Stimulated activated CD4-positive, alpha-beta T cell treated with anti-CD3 and anti-CD28 coated beads, Interleukin-1b, Interleukin-23, amount 100 ng/mL, for 1 hour (primary cell): ENCODE results near the gene OR13C4.
"Not testable (repeated sequence)": the region's sequence is repeated elsewhere in the genome, so short reads cannot be mapped to it uniquely, and the experiment has no call there.

Experiments used
- DNase-seq, 2 donors: peaks; one replicate each; pipeline ENCODE4 v3.0.0-alpha.2; 2020; ENCODE audit warnings: low read depth in 2 of 2

OR13C4 gene

DNA sequence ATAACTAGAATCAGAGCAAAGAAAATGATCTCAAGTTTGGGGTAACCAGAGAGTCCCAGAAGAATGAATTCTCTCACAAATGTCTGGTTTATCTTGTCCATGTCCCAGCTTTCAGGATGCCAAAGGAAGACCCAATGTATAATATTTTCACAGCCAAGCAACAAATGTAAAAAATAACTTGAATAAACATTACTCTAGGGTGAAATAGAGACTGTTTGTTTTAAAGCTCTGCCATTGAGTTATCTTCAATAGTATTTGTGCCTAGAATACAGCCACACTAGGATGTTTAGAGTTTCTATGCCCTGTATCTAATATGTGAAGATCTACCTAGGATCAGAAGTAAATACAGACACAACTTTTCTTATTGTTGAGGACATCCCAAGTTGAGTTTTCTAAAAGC, at the start of gene OR13C4:
TSS of gene OR13C4 (minus strand) at position 101 of the 400 bp plus-strand sequence. CDS start at position 101, 0 bp downstream.
- no peak for DNase-seq

DNA sequence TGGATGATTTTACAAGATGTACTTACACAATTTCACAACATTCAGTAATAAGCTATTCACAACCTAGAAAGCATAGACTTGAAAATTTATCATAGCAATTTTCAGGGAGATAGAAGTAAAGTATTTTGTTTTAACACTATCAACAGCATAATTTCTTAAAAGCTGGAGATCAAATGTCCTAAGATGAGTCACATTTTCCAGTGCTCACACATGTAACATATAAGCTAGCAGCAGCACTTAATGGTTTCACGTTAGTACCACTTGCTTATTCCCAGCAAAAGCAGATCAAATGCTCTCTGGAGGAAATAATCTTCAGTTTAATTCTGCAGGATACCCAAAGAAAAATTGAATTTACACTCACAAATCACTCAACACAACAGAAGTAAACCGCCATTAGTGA, 48.4 kb upstream of the OR13C4 start:
- no peak for DNase-seq

DNA sequence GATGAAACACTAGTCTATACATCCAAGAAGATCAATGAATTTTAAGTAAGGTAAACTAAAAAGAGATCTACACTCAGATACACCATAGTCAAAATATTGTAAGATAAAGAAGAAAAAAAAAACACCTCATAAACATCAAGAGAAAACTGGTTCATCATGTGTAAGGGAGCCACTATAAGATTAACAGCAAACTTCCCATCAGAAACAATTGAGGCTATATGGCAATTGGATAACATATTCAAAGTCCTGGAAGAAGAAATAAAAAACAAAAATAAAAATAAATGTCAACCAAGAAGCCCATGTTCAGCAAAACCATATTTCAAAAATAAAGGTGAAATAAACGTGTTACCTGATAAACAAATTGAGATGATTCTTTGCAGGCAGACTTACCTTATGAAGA, 45.6 kb upstream of the OR13C4 start:
- DNase-seq: no peak

DNA sequence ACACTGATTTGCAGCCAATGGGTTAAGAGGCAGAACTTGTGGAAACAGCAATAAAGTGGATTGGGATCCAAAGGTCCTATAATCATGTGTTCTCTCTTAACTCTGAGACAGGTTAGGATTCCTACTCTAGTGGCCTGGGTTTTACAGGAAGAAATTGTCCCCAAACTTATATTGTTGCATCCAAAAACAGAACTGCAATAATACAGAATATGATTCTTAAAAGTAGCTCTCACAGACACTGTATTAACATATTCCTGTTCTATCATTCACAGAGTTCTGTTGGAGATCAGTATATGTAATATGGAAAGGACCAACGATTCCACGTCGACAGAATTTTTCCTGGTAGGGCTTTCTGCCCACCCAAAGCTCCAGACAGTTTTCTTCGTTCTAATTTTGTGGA, 41.9 kb upstream of the OR13C4 start, which contains the start of gene OR13C8:
TSS of gene OR13C8 (plus strand) at position 301 of the 400 bp plus-strand sequence. CDS start at position 301, 0 bp downstream.
- no peak for DNase-seq

DNA sequence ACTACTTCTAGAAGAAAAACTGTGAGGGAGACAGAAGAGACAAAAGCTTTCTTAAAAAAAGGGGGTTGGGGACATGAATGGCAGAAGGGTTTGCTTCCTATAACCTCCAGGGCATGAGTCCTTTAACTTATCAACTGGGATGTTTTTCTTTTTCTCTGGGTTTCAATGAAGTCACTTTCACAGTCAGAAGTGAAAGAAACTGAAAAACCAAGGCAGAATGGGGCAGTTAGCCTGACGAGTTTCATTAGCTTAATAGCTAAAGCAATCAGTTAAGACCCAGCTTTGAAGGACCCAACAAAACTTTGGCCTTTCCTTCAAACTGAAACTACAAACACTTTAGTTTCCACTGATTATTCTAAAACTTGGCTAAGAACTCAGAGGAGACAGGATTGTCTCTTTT, 37.3 kb upstream of the OR13C4 start:
- no peak for DNase-seq

DNA sequence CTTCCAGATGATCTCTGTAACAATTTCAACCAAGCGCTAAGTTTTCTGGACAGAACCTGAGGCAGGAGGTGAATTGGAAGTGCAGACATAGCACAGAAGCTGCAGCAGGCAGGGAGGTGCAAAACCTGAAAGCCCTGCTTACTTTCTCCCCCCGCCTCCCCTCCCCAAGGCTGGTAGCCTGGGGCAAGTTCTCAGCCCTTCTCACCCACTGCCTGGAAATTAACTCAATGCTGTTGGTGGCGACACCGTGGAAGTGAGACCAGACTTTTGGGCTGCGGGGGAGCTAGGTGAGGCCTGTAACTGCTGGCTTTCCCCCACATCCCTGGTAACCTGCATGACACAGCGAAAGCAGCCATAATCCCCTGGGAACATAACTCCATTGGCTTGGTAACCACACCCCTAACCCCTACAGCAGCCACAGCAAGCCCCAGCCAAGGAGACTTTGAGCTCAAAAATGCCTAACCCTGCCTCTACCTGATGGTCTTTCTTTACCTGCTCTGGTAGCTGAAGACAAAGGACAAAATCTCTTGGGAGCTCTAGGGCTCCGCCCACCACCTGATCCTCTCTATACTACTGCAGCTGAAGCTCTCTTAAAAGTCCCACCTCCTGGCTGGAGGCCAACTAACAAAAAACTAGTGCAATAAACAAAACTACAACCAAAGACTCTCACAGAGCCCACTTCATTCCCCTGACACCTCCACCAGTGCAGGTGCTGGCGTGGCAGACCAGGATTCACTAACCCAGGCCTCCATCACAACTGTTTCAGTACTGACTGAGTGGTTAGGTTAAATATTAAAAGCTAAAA, 30.0 kb upstream of the OR13C4 start:
- DNase-seq: no peak

DNA sequence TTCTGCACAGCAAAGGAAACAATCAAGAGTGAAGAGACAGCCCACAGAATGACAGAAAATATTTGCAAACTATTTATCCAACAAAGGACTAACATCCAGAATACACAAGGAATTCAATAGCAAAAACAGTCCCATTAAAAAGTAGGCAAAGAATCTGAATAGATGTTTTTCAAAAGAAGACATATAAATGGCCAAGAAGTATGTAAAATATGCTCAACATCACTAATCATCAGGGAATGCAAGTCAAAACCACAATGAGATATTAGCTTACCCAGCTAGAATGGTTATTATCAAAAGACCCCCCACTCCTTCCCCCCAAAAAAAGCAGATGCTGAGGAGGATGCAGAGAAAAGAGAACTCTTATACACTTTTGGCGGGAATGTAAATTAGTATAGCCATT, 28.5 kb upstream of the OR13C4 start:
- DNase-seq: no peak

DNA sequence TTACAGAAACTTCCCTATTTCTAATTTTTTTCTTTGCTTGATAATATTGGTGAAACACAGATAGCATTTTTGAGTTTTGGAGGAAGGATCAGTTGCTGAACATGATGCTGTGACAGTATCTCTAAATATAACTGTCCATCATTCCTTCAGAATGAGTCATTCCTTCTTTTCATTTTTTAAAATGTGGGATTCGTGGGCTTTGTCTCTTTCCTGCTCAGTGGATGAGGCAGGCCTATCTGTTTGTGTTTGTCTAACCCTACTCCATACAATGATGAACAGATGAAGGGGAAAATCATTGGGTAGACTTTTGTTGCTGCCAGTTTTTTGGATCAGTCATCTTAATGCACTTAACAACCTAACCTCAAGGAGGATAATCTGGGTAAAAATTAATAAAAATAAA, 26.3 kb upstream of the OR13C4 start:
- DNase-seq: no peak

DNA sequence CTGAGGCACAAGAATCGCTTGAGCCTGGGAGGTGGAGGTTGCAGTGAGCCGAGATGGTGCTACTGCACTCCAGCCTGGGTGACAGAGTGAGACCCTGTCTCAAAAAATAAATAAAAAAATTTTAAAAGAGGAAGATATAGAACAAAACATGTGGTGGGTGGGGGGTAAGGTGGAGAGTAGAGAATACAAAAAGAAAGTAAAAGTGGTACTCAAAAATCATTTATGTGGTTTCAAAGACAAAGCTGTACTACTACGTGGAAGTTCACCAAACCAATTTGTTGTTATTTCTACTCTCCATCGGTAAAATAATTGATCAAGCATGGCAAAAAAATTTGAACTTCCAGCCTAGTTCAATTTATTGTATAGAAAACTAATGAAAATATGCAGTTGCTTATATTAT, 17.6 kb upstream of the OR13C4 start:
- DNase-seq: no peak

DNA sequence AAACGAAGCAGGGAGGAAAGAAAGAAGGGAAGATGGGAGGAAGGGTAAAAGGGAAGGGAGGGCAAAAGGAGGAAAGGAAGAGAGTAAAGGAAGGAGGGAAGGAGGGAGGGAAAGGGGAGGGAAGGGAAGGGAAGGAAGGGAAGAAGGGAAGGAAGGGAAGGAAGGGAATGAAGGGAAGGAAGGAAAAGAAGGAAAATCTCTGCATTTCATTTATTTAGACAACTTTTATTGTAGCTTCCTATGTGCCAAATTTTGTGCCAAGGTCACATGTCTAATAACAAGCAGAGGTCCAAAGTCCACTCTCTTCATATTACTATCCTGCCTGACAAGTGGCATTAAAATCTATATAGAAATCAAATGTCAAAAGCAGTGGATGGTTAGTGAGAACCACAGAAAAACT, 12.3 kb upstream of the OR13C4 start:
- no peak for DNase-seq

DNA sequence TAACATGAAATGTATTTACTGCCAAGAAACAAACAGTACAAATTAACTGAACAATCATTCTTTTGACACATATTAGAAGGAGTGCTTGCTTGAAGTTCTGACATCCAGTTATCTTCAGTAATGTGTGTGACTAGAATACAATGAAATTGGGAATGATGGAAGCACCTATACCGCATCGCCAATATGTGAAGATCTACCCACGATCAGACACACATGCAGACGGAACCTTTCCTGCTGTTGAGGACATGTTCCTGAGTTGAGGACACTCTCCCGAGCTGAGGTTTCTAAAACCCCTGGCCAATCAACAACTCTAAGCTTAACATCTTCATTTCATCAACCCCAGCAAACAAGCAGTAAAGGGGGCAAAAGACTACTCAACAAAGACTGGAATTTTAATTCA, 9.7 kb upstream of the OR13C4 start, which contains the start of gene OR13C3:
TSS of gene OR13C3 (minus strand) at position 101 of the 400 bp plus-strand sequence. CDS start 133 bp downstream, outside the sequence.
- DNase-seq: no peak

DNA sequence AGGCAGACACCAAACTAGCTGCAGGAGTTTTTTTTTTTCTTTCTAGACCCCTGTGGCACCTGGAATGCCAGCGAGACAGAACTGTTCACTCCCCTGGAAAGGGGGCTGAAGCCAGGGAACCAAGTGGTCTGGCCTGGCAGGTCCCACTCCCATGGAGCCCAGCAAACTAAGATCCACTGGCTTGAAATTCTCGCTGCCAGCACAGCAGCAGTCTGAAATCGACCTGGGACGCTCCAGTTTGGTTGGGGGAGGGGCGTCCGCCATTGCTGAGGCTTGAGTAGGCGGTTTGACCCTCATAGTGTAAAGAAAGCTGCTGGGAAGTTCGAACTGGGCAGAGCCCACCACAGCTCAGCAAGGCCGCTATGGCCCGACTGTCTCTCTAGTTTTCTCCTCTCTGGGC, 6.8 kb downstream of the OR13C4 start:
- not testable (repeated sequence) for DNase-seq

DNA sequence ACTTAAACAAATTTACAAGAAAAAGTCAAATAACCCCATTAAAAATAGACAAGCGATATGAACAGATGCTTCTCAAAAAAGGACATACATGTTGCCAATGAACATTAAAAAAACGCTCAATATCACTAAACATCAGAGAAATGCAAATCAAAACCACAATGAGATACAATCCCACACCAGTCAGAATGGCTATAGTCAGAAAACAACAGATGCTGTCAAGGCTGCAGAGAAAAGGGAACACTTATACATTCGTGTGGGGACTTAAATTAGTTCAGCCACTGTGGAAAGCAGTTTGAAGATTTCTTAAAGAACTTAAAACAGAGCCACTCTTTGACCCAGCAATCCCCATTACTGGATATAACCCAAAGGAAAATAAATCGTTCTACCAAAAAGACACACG, 12.1 kb downstream of the OR13C4 start:
- no peak for DNase-seq

DNA sequence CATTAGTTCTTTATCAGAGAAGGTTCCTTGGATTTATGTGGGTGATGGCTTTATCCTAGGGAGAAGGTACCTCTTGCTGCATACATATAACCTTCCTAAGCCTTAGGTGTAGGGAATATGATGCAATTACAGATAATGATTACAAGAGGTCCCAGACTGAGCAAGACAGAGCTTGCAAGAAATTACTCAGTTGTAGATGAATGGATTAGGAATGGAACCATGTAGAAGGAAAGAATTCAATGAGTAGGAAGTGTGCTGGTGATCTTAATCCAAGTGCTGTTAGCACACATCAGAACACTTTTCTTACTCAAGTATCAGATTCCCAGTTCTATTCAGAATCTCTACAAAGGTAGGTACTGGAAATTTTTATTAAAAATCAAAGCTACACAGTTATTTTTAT, 20.4 kb downstream of the OR13C4 start:
- no peak for DNase-seq

DNA sequence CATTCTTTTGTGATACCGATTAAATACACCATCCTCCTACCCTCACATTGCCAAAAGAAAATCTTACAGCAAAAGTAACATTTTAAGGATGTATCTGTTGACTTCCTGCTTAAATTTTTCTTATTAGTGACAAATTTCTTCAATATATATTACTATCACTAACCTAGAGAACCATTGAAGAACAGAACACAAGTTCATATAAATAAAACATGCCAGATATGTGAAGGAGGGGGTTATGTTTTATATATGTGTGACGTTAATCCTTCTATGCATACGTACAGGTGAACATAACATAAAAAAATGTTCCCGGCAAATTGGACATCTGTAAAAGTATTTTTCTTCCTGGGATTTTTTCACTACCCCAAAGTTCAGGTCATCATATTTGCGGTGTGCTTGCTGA, 23.0 kb downstream of the OR13C4 start, which contains the start of gene OR13F1:
TSS of gene OR13F1 (plus strand) at position 301 of the 400 bp plus-strand sequence. CDS start at position 301, 0 bp downstream.
- DNase-seq: no peak

DNA sequence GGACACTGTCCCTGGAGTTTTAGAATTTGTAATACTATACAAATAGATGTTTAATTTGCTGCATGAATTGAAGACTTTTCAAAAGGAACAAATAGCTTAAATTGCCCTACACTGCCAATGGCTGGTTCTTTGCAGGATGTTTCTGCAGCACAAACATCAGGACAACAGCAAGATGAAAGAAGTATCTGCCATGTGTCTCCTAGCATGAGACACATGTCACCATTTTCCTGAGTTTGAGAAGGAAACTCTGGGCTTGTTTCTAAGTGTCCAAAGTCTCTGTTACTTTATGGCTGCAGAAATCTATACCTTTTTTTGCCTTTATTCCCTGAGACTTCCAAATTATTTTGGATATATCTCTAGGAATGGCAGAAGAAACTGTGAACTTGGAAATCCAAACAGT, 23.6 kb downstream of the OR13C4 start:
- DNase-seq: no peak

DNA sequence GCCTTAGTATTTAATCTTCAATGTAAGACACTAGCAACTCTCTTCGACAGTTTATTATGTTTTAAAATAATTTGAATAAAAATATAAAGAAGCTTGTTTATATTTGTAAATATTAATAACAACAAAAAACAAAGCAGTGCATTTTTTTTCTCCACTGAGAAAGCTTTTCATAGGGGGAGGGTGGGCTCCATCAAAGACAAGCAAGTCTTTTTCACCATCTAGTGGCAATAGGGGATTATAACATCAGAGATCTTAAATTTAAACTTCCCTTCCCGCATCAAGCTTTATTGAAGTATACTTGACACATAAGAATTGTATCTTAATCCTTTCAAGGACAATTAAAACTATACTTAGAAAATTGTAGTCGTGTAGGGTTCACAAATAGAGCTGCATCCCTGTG, 32.2 kb downstream of the OR13C4 start:
- no peak for DNase-seq

DNA sequence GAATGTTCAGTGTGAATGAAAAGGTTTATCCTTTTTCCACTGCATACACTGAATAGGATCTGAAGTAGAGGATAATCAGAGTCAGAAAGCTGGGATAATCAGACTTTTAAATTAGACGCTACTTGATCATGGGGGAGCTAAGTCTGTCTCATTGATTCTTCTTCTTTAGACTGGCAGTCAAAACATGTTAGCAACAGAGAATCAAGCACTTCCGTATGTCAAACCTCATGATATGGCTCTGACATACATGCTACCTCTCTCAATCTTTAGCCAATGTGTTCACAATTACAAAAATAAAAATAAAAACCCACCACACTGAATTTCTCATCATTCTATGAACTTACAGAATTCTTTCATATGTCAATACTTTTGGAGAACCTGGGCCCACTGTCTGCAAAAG, 42.0 kb downstream of the OR13C4 start:
- DNase-seq: no peak

DNA sequence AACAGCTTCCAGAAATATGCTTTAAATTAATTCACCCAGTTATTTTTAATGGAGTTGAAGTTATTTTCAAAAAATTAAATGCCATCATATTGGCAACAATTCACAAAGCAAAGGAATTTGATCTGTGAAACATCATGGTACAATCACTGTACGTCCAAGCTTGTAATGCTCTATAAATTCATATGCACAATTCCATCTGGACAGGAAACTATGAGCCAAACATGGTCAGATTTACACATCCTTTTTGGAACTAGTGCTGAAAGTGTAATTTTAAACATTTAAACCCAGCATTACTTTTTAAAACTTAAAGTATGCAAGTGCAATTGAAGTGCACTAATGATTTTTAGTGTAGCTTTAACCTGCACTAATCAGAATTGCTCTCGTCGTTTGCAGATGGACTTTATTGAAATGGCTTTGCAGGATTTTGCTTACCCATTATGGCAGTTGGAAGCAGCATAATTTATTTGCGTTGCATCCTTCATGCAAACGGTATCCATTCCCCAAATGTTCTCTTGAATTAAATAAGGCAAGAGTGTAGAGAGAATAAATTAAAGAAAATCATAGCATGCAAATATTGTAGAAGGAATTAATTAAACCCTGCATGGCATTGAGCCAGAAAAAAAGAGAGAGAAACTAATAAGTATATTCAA, 44.0 kb downstream of the OR13C4 start:
- no peak for DNase-seq
